HG03039 (cell line): ENCODE measurements around the gene TMEM131.
A peak's percentile ranks its signal among the peaks of the same experiment; 100 is the strongest.
"Not testable (repeated sequence)": the region's sequence is repeated elsewhere in the genome, so short reads cannot be mapped to it uniquely, and the experiment has no call there.

Experiments used
- ATAC-seq: cut with Tn5 transposase; IDR thresholded peaks from one replicate; pipeline ENCODE4 v1.9.1; 2021; ENCODE audit warnings: mild to moderate bottlenecking, moderate library complexity; ENCODE audit not compliant: unreplicated experiment

Gene TMEM131

DNA sequence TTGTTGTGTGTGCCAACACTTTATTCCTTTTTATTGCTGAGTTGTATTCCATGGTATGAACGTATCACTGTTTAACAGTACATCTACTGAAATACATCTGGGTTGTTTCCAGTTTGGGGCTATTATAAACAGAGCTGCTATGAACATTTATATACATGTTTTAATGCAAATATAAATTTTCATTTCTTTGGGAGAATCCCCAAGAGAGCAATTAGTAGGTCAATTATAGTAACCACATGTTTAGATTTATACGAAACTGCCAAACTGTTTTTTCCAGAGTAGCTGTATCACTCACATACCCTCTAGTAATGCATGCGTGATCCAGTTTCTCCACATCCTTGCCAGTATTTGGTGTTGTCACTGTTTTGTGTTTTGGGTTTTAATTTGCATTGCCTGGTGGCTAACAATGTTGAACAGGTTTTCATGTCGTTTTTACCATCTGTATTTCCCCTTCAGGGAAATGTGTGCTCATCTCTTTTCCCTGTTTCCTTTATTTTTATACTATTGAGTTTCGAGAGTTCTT lies 81.0 kb downstream of the TMEM131 start:
- ATAC-seq, result no peak

GRCh38 chr2:97913846-97914245 lies 81.9 kb downstream of the TMEM131 start:
- ATAC-seq, result no peak

GRCh38 chr2:97911922-97912575 lies 83.7 kb downstream of the TMEM131 start:
- ATAC-seq, result no peak

- peak; percentile 41 for ATAC-seq
Observed at GRCh38 chr2:97911206-97911921, 84.4 kb downstream of the TMEM131 start.

DNA sequence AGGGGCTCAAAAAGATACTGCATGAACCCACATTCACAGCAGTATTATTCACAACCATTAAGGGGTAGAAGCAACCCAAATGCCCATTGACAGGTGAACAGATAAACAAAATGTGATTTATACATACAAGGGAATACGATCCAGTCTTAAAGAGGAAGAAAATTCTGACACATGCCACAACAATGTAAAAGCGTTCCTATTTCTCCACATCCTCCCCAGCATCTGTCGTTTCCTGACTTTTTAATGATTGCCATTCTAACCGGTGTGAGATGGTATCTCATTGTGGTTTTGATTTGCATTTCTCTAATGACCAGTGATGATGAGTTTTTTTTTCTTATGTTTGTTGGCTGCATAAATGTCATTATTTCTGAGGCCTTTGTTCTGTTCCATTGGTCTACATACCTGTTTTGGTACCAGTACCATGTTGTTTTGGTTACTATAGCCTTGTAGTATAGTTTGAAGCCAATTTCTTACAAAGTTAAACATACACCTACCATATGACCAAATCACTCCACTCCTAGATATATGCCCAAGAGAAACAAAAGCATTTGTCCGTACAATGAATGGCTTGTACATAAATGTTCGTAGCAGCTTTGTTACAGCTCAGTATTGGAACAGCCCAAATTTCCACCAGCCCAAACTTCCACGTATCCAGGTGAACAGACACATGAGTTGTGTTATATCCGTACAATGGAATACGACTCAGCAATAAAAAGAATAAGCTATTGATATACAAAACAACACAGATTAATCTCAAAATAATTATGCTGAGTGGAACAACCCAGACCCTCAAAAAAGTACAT lies 85.1 kb downstream of the TMEM131 start:
- ATAC-seq, result no peak

DNA sequence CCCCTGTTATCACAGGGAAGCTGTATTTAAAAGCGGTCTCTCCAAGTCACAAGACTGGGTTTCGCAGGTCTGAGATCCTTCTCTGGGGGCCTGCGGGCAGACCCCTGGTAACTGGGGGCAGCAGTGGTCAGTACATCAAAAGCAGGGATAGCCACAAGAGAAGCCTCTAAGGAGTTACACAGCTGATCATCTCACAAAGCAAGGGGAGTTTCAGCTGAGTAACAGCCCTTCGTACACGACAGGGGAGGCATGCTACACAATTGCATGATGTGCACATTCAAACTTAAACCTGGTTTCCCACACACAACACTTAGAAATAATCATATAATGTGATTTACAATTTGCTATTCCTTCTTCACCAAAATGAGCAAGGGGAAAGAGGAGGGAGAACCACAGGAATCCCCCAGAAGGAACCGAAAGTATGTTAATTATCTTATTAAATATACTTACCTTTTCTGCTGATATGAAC lies 87.5 kb downstream of the TMEM131 start:
- ATAC-seq, result no peak

DNA sequence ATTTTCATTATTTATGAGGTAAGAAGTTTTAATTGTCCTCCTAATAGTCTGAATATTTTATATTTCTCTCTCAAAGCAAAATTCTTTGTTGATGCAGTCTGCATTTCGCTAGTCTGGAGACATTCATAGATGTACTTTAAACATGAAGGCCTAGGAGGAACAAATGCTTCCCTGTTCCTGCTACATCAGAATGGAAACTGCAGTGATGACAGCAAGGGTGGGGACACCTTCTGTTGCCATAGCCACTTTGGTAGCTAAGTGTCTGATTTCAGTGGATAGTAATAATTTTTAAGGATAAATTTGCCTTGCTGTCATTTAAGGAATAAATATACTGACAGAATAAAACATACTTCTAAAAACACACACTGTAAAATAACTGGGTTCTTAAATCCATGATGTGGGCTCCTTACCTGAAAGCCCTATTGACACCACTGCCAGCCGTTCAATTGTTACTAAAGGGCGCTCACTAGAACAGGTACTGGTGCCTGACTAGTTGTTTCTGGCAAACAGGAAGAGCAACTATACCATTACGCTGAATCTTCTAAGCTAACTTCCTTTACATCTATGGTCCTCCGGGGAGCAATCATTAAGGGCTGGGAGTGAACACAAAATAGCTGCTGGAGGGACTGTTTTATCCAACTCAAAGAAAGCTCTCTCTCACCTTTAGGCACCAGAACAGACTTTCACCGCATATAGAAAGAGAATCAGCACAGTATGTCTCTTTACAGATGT lies 88.2 kb downstream of the TMEM131 start:
- ATAC-seq, result no peak

DNA sequence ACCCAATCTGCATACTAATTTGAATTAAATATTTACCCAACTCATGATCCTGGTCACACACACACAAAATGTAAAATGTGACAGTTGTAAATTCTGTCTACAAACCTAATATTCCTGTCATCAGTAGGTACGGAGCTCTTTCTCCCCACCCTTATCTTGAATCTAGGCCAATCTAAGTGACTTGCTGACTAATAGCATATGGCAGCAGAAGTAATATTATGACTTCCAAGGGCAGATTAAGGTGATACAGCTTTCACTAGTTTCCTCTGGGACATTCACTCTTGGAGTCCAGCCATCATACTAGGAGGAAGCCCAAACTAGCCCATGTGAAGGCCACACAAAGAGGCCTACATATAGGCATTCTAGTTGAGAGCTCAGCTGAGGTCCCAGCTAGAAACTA lies 89.4 kb downstream of the TMEM131 start:
- ATAC-seq, result no peak

GRCh38 chr2:97905294-97905693 lies 90.5 kb downstream of the TMEM131 start:
- ATAC-seq, result no peak

- no peak for ATAC-seq
Observed at GRCh38 chr2:97901862-97902261, 93.9 kb downstream of the TMEM131 start.

DNA sequence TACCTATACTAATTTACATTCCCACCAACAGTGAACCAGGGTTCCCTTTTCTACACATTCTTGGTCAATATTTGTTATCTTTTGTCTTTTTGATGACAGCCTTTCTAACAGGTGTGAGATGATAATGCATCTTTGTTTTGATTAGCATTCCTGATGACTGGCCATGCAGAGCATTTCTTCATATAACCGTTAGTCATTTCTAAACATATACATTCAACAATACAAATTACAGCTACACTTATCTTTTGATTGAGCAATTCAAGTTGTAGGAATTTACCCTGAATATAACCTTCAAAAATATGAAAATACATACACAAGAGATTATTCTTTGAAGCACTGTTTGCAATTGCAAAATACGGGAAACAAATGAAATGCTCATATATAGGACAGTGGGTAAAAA lies 94.9 kb downstream of the TMEM131 start:
- no peak for ATAC-seq

DNA sequence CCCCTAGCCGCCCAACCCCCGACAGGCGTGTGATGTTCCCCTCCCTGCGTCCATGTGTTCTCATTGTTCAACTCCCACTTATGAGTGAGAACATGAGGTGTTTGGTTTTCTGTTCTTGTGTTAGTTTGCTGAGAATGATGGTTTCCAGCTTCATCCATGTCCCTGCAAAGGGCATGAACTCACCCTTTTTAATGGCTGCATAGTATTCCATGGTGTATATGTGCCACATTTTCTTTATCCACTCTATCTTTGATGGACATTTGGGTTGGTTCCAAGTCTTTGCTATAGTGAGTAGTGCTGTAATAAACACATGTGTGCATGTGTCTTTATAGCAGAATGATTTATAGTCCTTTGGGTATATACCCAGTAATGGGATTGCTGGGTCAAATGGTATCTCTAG lies 102.7 kb downstream of the TMEM131 start:
- ATAC-seq, result not testable (repeated sequence)

- ATAC-seq, result no peak
Observed at GRCh38 chr2:97891611-97892010, 104.1 kb downstream of the TMEM131 start.

- ATAC-seq, result no peak
Observed at GRCh38 chr2:97889156-97889555, 106.6 kb downstream of the TMEM131 start.

DNA sequence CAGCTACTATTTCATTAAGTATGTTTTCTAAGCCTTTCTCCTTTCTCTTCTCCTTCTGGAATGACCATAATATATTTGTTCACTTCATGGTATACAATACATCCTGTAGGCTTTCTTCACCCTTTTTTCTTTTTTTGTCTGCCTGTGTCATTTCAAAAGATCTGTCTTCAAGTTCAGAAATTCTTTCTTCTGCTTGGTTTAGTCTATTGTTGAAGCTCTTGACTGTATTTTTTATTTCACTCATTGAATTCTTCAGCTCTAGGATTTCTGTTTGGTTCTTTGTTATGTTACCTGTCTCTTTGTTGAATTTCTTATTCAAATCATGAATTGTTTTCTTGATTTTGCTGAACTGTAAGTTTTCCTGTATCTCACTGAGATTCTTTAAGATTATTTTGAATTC lies 109.9 kb downstream of the TMEM131 start:
- no peak for ATAC-seq

- ATAC-seq, result no peak
Observed at GRCh38 chr2:97880334-97880733, 115.4 kb downstream of the TMEM131 start.

DNA sequence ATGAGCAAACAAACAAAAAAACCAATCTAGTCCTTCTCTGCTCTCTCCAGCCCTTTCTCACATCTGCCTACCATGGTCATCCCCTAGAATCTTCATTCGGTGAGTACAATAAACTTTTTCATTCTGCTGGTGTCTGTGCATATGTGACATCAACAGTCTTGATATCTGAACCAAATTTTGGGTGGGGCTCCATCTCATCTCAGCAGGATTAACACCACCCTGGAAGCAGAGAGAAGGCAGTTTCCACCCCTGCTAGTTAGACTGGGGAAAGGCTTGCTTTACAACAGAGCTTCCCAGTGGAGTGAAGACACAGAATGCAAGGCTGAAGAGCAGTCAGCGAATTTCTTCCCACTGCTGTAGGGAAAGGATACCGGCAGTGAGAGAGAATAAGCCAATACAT lies 116.9 kb downstream of the TMEM131 start:
- no peak for ATAC-seq

GRCh38 chr2:97878317-97878716 lies 117.4 kb downstream of the TMEM131 start:
- ATAC-seq, result not testable (repeated sequence)

- no peak for ATAC-seq
Observed at GRCh38 chr2:97871096-97871780, 124.5 kb downstream of the TMEM131 start.

GRCh38 chr2:97870396-97870843 lies 125.3 kb downstream of the TMEM131 start:
- ATAC-seq, result peak; percentile 96
